K562 (cell line): ENCODE measurements around the gene STX1A. TPM values are rescaled to one million over a fixed set of nuclear protein-coding genes. Genes with fewer than 3 reads are reported as not detected.

Source experiments
- AFF1 ChIP-seq, 2 experiments: fragments of 450-650 bp; IDR thresholded peaks; 2 replicates each; pipeline ENCODE4 v1.6.1; 2018; ENCODE audit warnings: mild to moderate bottlenecking in 2 of 2, low read depth in 1 of 2; ENCODE audit not compliant: partially characterized antibody in 2 of 2
- DPF2 ChIP-seq: fragments of 450-650 bp; IDR thresholded peaks from 2 replicates; pipeline ENCODE4 v1.6.1; 2016
- FOS ChIP-seq: IDR thresholded peaks from 3 replicates; pipeline ENCODE4 v1.6.1; 2011; ENCODE audit not compliant: insufficient read length; ENCODE audit errors: extremely low read depth
- FOXJ3 ChIP-seq: sonication (generic); formaldehyde crosslinking; IDR thresholded peaks from 2 replicates; pipeline ENCODE4 v1.4.0; 2020; ENCODE audit warnings: mild to moderate bottlenecking, missing genetic modification reagents
- HBP1 ChIP-seq: fragments of 450-650 bp; formaldehyde crosslinking; IDR thresholded peaks from 2 replicates; pipeline ENCODE4 v1.4.0; 2022; ENCODE audit warnings: missing genetic modification characterization
- MYNN ChIP-seq, 2 experiments: sonication (generic); formaldehyde crosslinking in 1 of 2; IDR thresholded peaks; 2 replicates each; pipeline versions ENCODE4 v1.5.0 to v1.6.1; 2016 to 2020; ENCODE audit warnings: antibody characterized with exemption in 1 of 2, missing genetic modification reagents in 1 of 2
- PML ChIP-seq: IDR thresholded peaks from 2 replicates; pipeline ENCODE4 v1.6.1; 2012; ENCODE audit warnings: low read length, inconsistent platforms
- PURB ChIP-seq: sonication (generic); formaldehyde crosslinking; IDR thresholded peaks from 2 replicates; pipeline ENCODE4 v1.9.0; 2021; ENCODE audit warnings: low read depth, mild to moderate bottlenecking, missing genetic modification reagents
- RBM15 ChIP-seq: fragments of 200-400 bp; formaldehyde crosslinking; IDR thresholded peaks from 2 replicates; pipeline ENCODE4 v1.6.1; 2018; ENCODE audit warnings: mild to moderate bottlenecking, low read length, moderate library complexity; ENCODE audit not compliant: insufficient read depth
- TBL1XR1 ChIP-seq, 2 experiments: IDR thresholded peaks; 2 replicates each; pipeline ENCODE4 v1.6.1; 2012; ENCODE audit warnings: improper control_type of control experiment in 2 of 2, low read length in 2 of 2, mild to moderate bottlenecking in 1 of 2
- THAP12 ChIP-seq: fragments of 250-450 bp; sonication (Bioruptor Pico); IDR thresholded peaks from 2 replicates; pipeline ENCODE4 v1.9.0; 2021; ENCODE audit warnings: mild to moderate bottlenecking, inconsistent platforms
- ZBTB43 ChIP-seq: sonication (generic); formaldehyde crosslinking; IDR thresholded peaks from 2 replicates; pipeline ENCODE4 v1.8.0; 2023; ENCODE audit warnings: mild to moderate bottlenecking, missing genetic modification reagents
- ZBTB7A ChIP-seq: IDR thresholded peaks from 2 replicates; pipeline ENCODE4 v1.6.1; 2011; ENCODE audit warnings: low read depth, mild to moderate bottlenecking, low read length, moderate library complexity, borderline replicate concordance; ENCODE audit not compliant: control insufficient read depth
- ZFPM2 ChIP-seq: fragments of 250-450 bp; sonication (Bioruptor Pico); IDR thresholded peaks from 2 replicates; pipeline ENCODE4 v1.5.1; 2022; ENCODE audit warnings: mild to moderate bottlenecking
- ZNF140 ChIP-seq: fragments of 250-450 bp; sonication (Bioruptor Pico); IDR thresholded peaks from 2 replicates; pipeline ENCODE4 v1.8.0; 2021; ENCODE audit warnings: moderate library complexity, mild to moderate bottlenecking, inconsistent platforms
- ZNF143 ChIP-seq: sonication (generic); formaldehyde crosslinking; IDR thresholded peaks from 2 replicates; pipeline ENCODE4 v1.9.0; 2022; ENCODE audit warnings: mild to moderate bottlenecking, missing genetic modification reagents
- ZNF174 ChIP-seq: fragments of 250-450 bp; sonication (Bioruptor Pico); IDR thresholded peaks from 2 replicates; pipeline ENCODE4 v1.4.0; 2020; ENCODE audit warnings: mild to moderate bottlenecking
- ZNF24 ChIP-seq: fragments of 450-650 bp; IDR thresholded peaks from 2 replicates; pipeline ENCODE4 v1.6.1; 2016
- ZNF253 ChIP-seq: fragments of 250-450 bp; sonication (Bioruptor Pico); conservative IDR thresholded peaks from 2 replicates; pipeline ENCODE4 v1.6.1; 2021; ENCODE audit warnings: mild to moderate bottlenecking
- ZNF316 ChIP-seq: fragments of 450-650 bp; IDR thresholded peaks from 2 replicates; pipeline ENCODE4 v1.6.1; 2016
- polyA plus RNA-seq, 8 experiments: library from polyadenylated mRNA; depleted of rRNA in 4 of 8; stranded (reverse) in 5 of 8; unstranded in 3 of 8; fragments of >200 nt; fragmentation: Nextera tagmentation in 2 of 8; fragmentation: Illumina TruSeq in 1 of 8; extraction: Ambion mirVana in 2 of 8; extraction: Trizol in 1 of 8; gene quantifications; 2 replicates each; pipeline versions ENCODE4 v1.2.1 to v1.2.3, GENCODE V29; 2011 to 2014; ENCODE audit warnings: inconsistent platforms in 1 of 8, missing spikeins in 1 of 8
- total RNA-seq, 7 experiments: library from RNA; depleted of rRNA in 6 of 7; stranded (reverse); fragments of >200 nt in 6 of 7; fragmentation: Illumina TruSeq in 2 of 7; extraction: Trizol in 2 of 7; gene quantifications; 2 replicates each; pipeline versions ENCODE4 v1.2.1 to v1.2.3, GENCODE V29; 2011 to 2021; ENCODE audit warnings: low replicate concordance in 1 of 7

STX1A gene
- total and polyA plus RNA-seq, 9 of the 15 experiments (the other 6 are each of a cell fraction or from before 2014, with no cell fraction given): 0.04 to 15.1 (median 6.3) TPM

- TF ChIP-seq PML: peak; percentile 77; the same call in 1 of the 2 replicates
- TF ChIP-seq HBP1 (CRISPR knock-in tag): no peak
- peak; percentile 84 for TF ChIP-seq ZNF316
- TF ChIP-seq FOS: peak; percentile 30
- TF ChIP-seq THAP12 (CRISPR knock-in tag): no peak
- TF ChIP-seq ZNF143 (CRISPR knock-in tag): no peak
- no peak for TF ChIP-seq RBM15
- no peak for TF ChIP-seq ZNF253 (CRISPR knock-in tag)
- TF ChIP-seq MYNN (IDR thresholded peaks at IDR 0.05): peak; percentile 85
- TF ChIP-seq MYNN (CRISPR knock-in tag; IDR thresholded peaks at IDR 0.05): no peak
- TF ChIP-seq ZFPM2 (CRISPR knock-in tag): no peak
- no peak for TF ChIP-seq ZNF24
- TF ChIP-seq ZNF140 (CRISPR knock-in tag): no peak
- TF ChIP-seq FOXJ3 (CRISPR knock-in tag): no peak; the same call in 1 of the 2 replicates
- TF ChIP-seq DPF2: peak; percentile 94
- TF ChIP-seq ZBTB7A: peak; percentile 85; the same call in 1 of the 2 replicates
- TF ChIP-seq TBL1XR1 (IDR thresholded peaks at IDR 0.05; ENCODE audit: low read length in 2 of 2): peak; percentile 75 to 77; a peak in 3 of 4 replicates
- no peak for TF ChIP-seq ZNF174 (CRISPR knock-in tag)
- TF ChIP-seq PURB (CRISPR knock-in tag): no peak
- peak in 1 of 2 experiments; percentile 51 for TF ChIP-seq AFF1 (IDR thresholded peaks at IDR 0.05; ENCODE audit: low read depth in 1 of 2, partially characterized antibody in 2 of 2)
- TF ChIP-seq ZBTB43 (CRISPR knock-in tag): no peak
Measured at GRCh38 chr7:73715648-73716317, 3.7 kb downstream of the STX1A start (continued).
